Spleen (tissue), 11 donors: ENCODE measurements around the gene SRP72. TPM values are rescaled to one million over a fixed set of nuclear protein-coding genes. Genes with fewer than 3 reads are reported as not detected.

Experiments used
- DNase-seq: peaks from one replicate; pipeline ENCODE4 v3.0.0-alpha.2; 2020
- H3K27ac ChIP-seq, 8 donors: fragments of 200-600 bp; sonication (generic) in 7 of 8; 1 replicate in 4 of 8; 2 replicates in 4 of 8; pipeline versions ENCODE4 v1.5.0 to v1.8.0; 2016 to 2021; ENCODE audit warnings: inconsistent platforms in 4 of 8, mild to moderate bottlenecking in 4 of 8, moderate library complexity in 1 of 8
- H3K27me3 ChIP-seq, 7 donors: fragments of 200-600 bp; sonication (generic) in 6 of 7; replicated peaks in 1 of 7; 1 replicate in 4 of 7; 2 replicates in 3 of 7; pipeline versions ENCODE4 v1.5.0 to v1.8.0; 2016 to 2021; ENCODE audit warnings: inconsistent platforms in 3 of 7, mild to moderate bottlenecking in 1 of 7
- H3K36me3 ChIP-seq, 6 donors: fragments of 200-600 bp; sonication (generic) in 5 of 6; 1 replicate in 4 of 6; 2 replicates in 2 of 6; pipeline versions ENCODE4 v1.5.0 to v1.8.0; 2016 to 2021; ENCODE audit warnings: inconsistent platforms in 2 of 6
- H3K4me1 ChIP-seq, 6 donors: fragments of 200-600 bp; sonication (generic) in 5 of 6; 1 replicate in 3 of 6; 2 replicates in 3 of 6; pipeline versions ENCODE4 v1.5.0 to v1.8.0; 2016 to 2021; ENCODE audit warnings: inconsistent platforms in 3 of 6
- H3K4me3 ChIP-seq, 8 donors: fragments of 200-600 bp; sonication (generic) in 7 of 8; 1 replicate in 4 of 8; 2 replicates in 4 of 8; pipeline versions ENCODE4 v1.5.0 to v1.8.0; 2016 to 2021; ENCODE audit warnings: inconsistent platforms in 4 of 8, mild to moderate bottlenecking in 4 of 8, moderate library complexity in 2 of 8
- H3K9me3 ChIP-seq, 8 donors: fragments of 200-600 bp; sonication (generic) in 7 of 8; 1 replicate in 4 of 8; 2 replicates in 4 of 8; pipeline versions ENCODE4 v1.5.0 to v1.8.0; 2016 to 2021; ENCODE audit warnings: inconsistent platforms in 4 of 8
- POLR2A ChIP-seq, 3 donors: fragments of 450-650 bp; IDR thresholded peaks; one replicate each; pipeline ENCODE4 v1.5.1; 2017; ENCODE audit warnings: antibody characterized with exemption in 3 of 3, mild to moderate bottlenecking in 1 of 3
- POLR2AphosphoS5 ChIP-seq, 3 donors: sonication (generic); formaldehyde crosslinking; IDR thresholded peaks; one replicate each; pipeline ENCODE4 v1.5.1; 2017; ENCODE audit warnings: antibody characterized with exemption in 3 of 3
- WGBS, 5 donors: extraction: QIAGEN DNeasy Blood & Tissue Kit in 3 of 5; methylation state at CpG; one replicate each; pipeline versions ENCODE4 v1.1.5 to v1.1.7; 2013 to 2018; 5-methylcytosine and 5-hydroxymethylcytosine counted together
- intact Hi-C: fragments of 100-400 bp; cut with DNase I; formaldehyde crosslinking; loops from one replicate; pipeline ENCODE4 v1.15.0; 2023; ENCODE audit warnings: low total_unique reads
- polyA plus RNA-seq, 3 donors: library from polyadenylated mRNA; stranded (reverse); fragments of 200-250 nt; gene quantifications; one replicate each; pipeline ENCODE4 v1.2.1, GENCODE V29; 2013
- total RNA-seq, 7 donors: library from RNA; depleted of rRNA in 3 of 7; stranded (reverse); fragments of >200 nt in 3 of 7; fragmentation: NEBNext Ultra II Directional in 4 of 7; extraction: Animal tissue kit (Norgen Biotek cat#: 25700) in 4 of 7; gene quantifications; one replicate each; pipeline versions ENCODE4 v1.1.0 to v1.2.1, GENCODE V29; 2016 to 2021
- TF ChIP-seq, protein P1 (sequence below), 11 experiments: fragments of 200-600 bp in 7 of 11; fragments of 450-650 bp in 4 of 11; sonication (generic) in 4 of 11; IDR thresholded peaks in 8 of 11; conservative IDR thresholded peaks in 3 of 11; 1 replicate in 7 of 11; 2 replicates in 4 of 11; pipeline versions ENCODE4 v1.4.0 to v1.8.0; 2016 to 2021; ENCODE audit warnings: antibody characterized with exemption in 11 of 11, inconsistent platforms in 4 of 11, mild to moderate bottlenecking in 1 of 11
- donor health status: healthy with polysubstance abuse.
- donor health status: DM: no; HTN: no; CAD: no; lungs with moderate emphysema.
- donor health status: DM: no; HTN: no; CAD: no.
- donor health status: Bipolar disorder and iron deficiency.
- donor health status: healthy.
- donor health status: DM: no; HTN: no; CAD: no.
- donor health status: DM: yes; HTN: yes; CAD: no.

The SRP72 gene
- total and polyA plus RNA-seq, 10 donors, result 30.1 to 97.7 (median 78.1) TPM

DNA sequence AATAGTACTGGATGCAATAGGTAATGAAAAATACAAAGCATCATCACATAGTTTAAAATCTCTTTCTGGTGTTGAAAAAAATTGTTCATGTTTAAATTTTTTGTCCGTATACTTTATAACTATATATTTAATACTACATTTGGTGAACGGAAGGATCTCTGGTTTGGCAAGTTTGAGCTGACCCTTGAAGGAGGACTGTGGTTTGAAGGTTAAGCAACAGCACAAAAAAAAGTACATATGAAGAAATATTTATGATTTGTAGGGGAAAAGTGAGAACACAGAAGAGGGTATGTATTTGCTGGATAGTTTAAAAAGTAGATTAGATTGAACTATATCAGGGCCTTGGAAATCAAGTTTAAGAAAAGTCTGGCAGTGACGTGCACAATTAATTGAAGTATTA, 13.3 kb downstream of the SRP72 start:
- no peak overlapping the region for H3K27ac ChIP-seq
- no peaks in the 10 kb centered on the region for H3K9me3 ChIP-seq
- WGBS, 5 donors, result 68 to 91% (median 83%) methylated on average over 3 of the region's 3 CpGs
- no peak for DNase-seq
- intact Hi-C loops, result no loop called here
- peaks cover under 1 to 100% (median 95%) of the 10 kb centered on the region in 6 donors for H3K36me3 ChIP-seq
- TF ChIP-seq POLR2A (IDR thresholded peaks at IDR 0.05) (no peak), POLR2AphosphoS5 (IDR thresholded peaks at IDR 0.05) (no peak)
- TF ChIP-seq, protein P1, sequence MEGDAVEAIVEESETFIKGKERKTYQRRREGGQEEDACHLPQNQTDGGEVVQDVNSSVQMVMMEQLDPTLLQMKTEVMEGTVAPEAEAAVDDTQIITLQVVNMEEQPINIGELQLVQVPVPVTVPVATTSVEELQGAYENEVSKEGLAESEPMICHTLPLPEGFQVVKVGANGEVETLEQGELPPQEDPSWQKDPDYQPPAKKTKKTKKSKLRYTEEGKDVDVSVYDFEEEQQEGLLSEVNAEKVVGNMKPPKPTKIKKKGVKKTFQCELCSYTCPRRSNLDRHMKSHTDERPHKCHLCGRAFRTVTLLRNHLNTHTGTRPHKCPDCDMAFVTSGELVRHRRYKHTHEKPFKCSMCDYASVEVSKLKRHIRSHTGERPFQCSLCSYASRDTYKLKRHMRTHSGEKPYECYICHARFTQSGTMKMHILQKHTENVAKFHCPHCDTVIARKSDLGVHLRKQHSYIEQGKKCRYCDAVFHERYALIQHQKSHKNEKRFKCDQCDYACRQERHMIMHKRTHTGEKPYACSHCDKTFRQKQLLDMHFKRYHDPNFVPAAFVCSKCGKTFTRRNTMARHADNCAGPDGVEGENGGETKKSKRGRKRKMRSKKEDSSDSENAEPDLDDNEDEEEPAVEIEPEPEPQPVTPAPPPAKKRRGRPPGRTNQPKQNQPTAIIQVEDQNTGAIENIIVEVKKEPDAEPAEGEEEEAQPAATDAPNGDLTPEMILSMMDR (IDR thresholded peaks at IDR 0.05 in 8 of 11, conservative IDR thresholded peaks at IDR 0.05 in 3 of 11), result no peak
- no peaks in the 10 kb centered on the region for H3K4me1 ChIP-seq
- H3K4me3 ChIP-seq, result no peak overlapping the region
- H3K27me3 ChIP-seq, result no peaks in the 10 kb centered on the region

DNA sequence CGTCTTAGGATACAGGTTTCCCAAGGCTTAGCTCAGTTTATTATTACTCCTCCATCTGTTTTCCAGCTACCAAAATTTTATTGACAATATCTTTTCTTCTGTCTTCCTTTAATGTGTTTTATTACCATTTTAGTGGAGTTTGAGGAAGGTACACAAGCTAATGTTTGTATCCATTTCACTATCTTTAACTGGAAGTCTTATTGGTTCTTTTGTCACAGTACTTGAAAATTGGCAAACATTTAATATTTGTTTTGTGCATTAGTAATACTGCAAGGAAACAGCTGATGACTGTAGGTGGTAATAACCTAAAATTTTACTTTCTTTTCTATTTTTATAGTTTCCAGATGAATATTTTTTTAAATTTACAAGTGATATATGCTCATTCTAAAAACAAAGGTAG, 28.8 kb downstream of the SRP72 start:
- no peaks in the 10 kb centered on the region for H3K4me1 ChIP-seq
- H3K9me3 ChIP-seq, result no peaks in the 10 kb centered on the region
- TF ChIP-seq POLR2A (IDR thresholded peaks at IDR 0.05) (no peak), POLR2AphosphoS5 (IDR thresholded peaks at IDR 0.05) (no peak)
- TF ChIP-seq, protein P1 (IDR thresholded peaks at IDR 0.05 in 8 of 11, conservative IDR thresholded peaks at IDR 0.05 in 3 of 11), result no peak
- no peak overlapping the region for H3K27ac ChIP-seq
- H3K4me3 ChIP-seq, result no peak overlapping the region
- DNase-seq, result no peak
- WGBS, 5 donors, result 93 to 100% (median 97%) methylated on average over 1 of the region's 1 CpG
- peaks cover 0 to 100% (median 77%) of the 10 kb centered on the region in 6 donors for H3K36me3 ChIP-seq
- H3K27me3 ChIP-seq, result no peaks in the 10 kb centered on the region
- intact Hi-C loops, result no loop called here

DNA sequence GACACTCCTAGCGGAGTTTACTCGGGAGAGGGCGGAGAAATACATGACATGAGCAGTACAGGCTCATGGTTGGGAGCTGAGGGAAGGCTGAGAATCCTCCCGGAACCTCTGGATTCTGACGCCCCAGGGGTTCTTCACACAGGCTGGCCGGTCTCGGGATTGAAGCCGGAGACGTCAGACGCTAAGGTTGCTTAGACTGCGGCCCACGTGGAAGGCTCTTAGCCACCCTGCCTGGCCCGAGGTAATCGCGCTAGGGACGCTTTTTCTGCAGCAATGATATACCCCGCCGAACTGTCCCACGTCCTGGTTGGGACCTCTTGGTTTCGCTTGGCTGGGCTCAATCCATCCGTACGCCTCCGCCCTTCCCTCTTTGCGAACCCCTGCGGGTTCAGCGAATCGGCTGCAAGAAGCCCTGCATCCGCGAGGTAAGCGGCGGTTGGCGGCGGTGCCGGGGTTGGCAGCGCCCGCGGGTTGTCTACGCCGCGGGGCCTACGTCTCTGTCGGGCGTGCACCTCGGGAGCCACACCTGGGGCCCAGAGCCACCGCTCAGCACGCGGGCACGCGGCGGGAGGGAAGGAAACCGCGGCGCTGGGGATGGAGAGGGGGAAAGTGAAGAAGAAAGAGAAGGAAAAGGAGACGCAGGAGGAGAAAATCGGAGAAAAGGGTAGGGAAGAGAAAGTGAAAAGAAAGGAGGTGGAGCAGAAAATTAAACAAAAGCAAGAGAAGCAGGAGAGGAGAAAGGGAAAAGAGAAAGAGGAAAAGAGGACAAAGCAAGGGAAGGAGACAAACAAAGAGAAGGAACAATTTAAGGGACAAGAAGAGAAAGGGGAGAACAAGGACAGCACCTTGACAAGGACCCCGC, 38.1 kb downstream of the SRP72 start, which contains the start of gene ARL9:
Gene ARL9 (plus strand): TSS at position 523 of the 862 bp plus-strand sequence. CDS start 72 bp downstream, at position 595.
- peak; percentile 91 for DNase-seq
- H3K36me3 ChIP-seq, result peaks cover 0 to 36% (median 25%) of the 10 kb centered on the region in 6 donors
- WGBS, 5 donors, result 4 to 9% (median 5%) methylated on average over 50 to 56 of the region's 56 CpGs
- H3K27me3 ChIP-seq, result peaks cover 0 to 16% (median 0%) of the 10 kb centered on the region in 7 donors
- H3K9me3 ChIP-seq, result no peaks in the 10 kb centered on the region
- peak within 1 kb of the TSS; percentile 40 to 72 (median 49) for H3K4me3 ChIP-seq
- H3K4me1 ChIP-seq, result peaks cover 6 to 19% (median 17%) of the 10 kb centered on the region in 6 donors
- intact Hi-C loops, result no loop called here
- H3K27ac ChIP-seq, result peak within 1 kb of the TSS in 4 of 8 donors; percentile 29 to 51 (median 38)
- peak; percentile 49 to 83 (median 55) for TF ChIP-seq POLR2AphosphoS5 (IDR thresholded peaks at IDR 0.05)
- TF ChIP-seq, protein P1 (IDR thresholded peaks at IDR 0.05 in 8 of 11, conservative IDR thresholded peaks at IDR 0.05 in 3 of 11), result no peak

DNA sequence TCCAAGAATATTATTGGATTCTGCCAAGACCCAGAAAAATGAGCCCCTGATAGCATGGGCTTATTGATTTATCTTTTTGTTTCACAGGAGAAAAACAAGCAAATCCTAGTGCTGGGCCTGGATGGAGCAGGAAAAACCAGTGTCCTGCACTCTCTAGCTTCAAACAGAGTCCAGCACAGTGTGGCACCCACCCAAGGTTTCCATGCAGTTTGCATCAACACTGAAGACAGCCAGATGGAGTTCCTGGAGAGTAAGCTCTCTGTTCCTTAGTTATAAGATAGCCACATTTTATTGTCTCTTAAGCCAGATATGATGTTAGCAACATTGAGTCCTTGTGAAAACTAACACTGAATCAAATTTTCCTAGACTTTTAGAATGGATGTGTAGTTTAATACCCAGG, 43.7 kb downstream of the SRP72 start:
- Histone ChIP-seq H3K4me3 (no peak overlapping the region), H3K27ac (no peak overlapping the region), H3K4me1 (peaks cover 4 to 6% (median 4%) of the 10 kb centered on the region in 6 donors), H3K27me3 (peaks cover 0 to 12% (median 0%) of the 10 kb centered on the region in 7 donors), H3K36me3 (no peaks in the 10 kb centered on the region), H3K9me3 (no peaks in the 10 kb centered on the region)
- TF ChIP-seq, protein P1 (IDR thresholded peaks at IDR 0.05 in 8 of 11, conservative IDR thresholded peaks at IDR 0.05 in 3 of 11), result no peak
- TF ChIP-seq POLR2AphosphoS5 (IDR thresholded peaks at IDR 0.05), result no peak
- no peak for TF ChIP-seq POLR2A (IDR thresholded peaks at IDR 0.05)
- no peak for DNase-seq
- intact Hi-C loops, result no loop called here
